HTR-8/SVneo (cell line): ENCODE results near the gene RASGRP2.

Experiments used
- DNase-seq: peaks from one replicate; pipeline ENCODE4 v3.0.0; 2011; ENCODE audit warnings: low spot score, mixed read lengths; ENCODE audit not compliant: insufficient read length
- FAIRE-seq: peaks from 2 replicates; lab custom pipeline; 2011; peaks lifted over from hg19 to GRCh38; lab: Jason Lieb, UNC

RASGRP2 gene

DNA sequence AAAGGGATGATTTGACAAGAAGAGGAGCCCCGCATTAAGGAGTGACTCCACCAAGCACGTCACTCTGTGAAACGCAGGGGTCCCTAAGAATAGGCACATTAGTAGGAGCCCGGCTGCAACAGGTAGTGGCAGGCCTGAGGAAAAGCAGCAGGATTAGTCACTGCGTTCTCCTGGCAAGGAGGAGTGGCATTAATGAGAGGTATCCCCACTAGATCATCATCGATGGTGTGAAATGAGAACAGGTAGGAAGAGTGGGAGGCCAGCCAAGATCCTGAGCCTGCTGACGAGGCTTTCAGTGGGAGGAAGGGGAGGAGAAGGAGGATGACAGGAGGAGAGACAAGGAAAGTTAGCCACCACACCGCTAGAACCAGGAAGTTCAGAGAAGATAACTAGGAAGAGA, 59.6 kb downstream of the RASGRP2 start:
- DNase-seq (no peak), FAIRE-seq (no peak)

DNA sequence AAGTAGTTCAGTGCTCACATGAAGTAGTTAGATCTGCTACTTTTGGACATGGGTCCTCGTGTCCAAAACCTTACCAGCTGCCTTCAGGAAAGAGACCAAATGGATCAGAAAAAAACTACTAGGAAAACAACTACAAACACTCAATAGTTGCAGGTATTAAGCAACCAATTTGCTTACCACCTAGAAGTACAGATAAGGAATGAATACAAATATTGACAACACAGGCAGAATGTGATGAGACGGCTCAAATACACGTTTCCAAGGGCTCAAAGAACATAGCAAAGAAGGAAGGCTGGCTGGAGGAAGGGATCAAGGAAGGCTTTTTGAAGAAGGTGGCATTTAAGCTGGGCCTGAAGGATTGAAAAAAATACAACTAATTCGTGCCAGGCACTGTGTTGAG, 62.8 kb downstream of the RASGRP2 start:
- FAIRE-seq (no peak), DNase-seq (no peak)

DNA sequence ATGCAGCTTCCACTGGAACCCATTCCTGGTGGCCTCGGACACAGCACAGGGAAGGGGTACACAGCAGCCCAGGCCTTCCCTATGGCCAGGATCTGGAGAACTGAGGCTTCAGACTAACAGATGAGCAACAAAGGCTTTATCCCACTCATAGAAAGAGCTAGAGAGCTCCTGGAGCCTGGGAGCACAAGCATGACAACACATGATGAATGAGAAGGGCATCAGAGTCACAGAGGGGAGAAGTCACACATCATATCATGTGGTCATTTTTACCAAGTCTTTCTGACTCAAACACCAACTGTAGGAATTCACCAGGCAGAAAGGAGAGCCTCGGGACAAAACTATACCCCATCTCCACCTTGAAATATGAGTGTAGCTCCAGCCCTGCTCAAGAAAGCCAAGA, 64.1 kb downstream of the RASGRP2 start:
- FAIRE-seq: no peak
- no peak for DNase-seq

- DNase-seq: no peak
- no peak for FAIRE-seq
These were observed 66.4 kb downstream of the RASGRP2 start for GRCh38 chr11:64677441-64678023.
